Psoas muscle (tissue), 8 donors: ENCODE results near the gene RARRES2. TPM values are rescaled to one million over a fixed set of nuclear protein-coding genes. Genes with fewer than 3 reads are reported as not detected.
"Not testable (repeated sequence)": the region's sequence is repeated elsewhere in the genome, so short reads cannot be mapped to it uniquely, and the experiment has no call there.

Experiments used
- ATAC-seq, 4 donors: fragments of 200-7000 bp; cut with Tn5 transposase; one replicate each; pipeline ENCODE4 v1.9.1; 2020; ENCODE audit warnings: moderate library complexity in 3 of 4, mild to moderate bottlenecking in 2 of 4
- DNase-seq, 2 donors: peaks; one replicate each; pipeline ENCODE4 v3.0.0-alpha.2; 2020
- H3K27ac ChIP-seq: fragments of 200-600 bp; one replicate; pipeline ENCODE4 v1.8.0; 2022
- H3K27me3 ChIP-seq, 3 donors: fragments of 200-600 bp in 1 of 3; one replicate each; pipeline versions ENCODE4 v1.6.1 to v1.8.0; 2013 to 2022; ENCODE audit warnings: low read length in 2 of 3, mild to moderate bottlenecking in 2 of 3, moderate library complexity in 1 of 3; ENCODE audit not compliant: insufficient read depth in 3 of 3
- H3K36me3 ChIP-seq, 2 donors: fragments of 200-600 bp in 1 of 2; one replicate each; pipeline versions ENCODE4 v1.6.1 to v1.8.0; 2013 to 2022; ENCODE audit warnings: low read depth in 1 of 2, mild to moderate bottlenecking in 1 of 2, moderate library complexity in 1 of 2; ENCODE audit not compliant: insufficient read depth in 1 of 2
- H3K4me1 ChIP-seq: fragments of 200-600 bp; one replicate; pipeline ENCODE4 v1.8.0; 2022
- H3K4me3 ChIP-seq: fragments of 200-600 bp; one replicate; pipeline ENCODE4 v1.8.0; 2022; ENCODE audit warnings: mild to moderate bottlenecking
- H3K9me3 ChIP-seq: fragments of 200-600 bp; one replicate; pipeline ENCODE4 v1.8.0; 2022
- WGBS, 3 donors: extraction: QIAGEN DNeasy Blood & Tissue Kit; methylation state at CpG; one replicate each; pipeline versions ENCODE4 v1.1.6 to v1.1.7; 2013; 5-methylcytosine and 5-hydroxymethylcytosine counted together
- intact Hi-C, 2 donors: fragments of 100-400 bp; cut with DNase I; formaldehyde crosslinking; loops; one replicate each; pipeline versions ENCODE4 v1.11.0 to v1.14.2; 2022
- polyA plus RNA-seq, 3 donors: library from polyadenylated mRNA; stranded (reverse); fragments of 200-250 nt; gene quantifications; one replicate each; pipeline ENCODE4 v1.2.3, GENCODE V29; 2013
- total RNA-seq, 4 donors: library from RNA; stranded (reverse); fragmentation: NEBNext Ultra II Directional in 2 of 4; extraction: Animal tissue kit (Norgen Biotek cat#: 25700) in 2 of 4; gene quantifications; one replicate each; pipeline versions ENCODE4 v1.2.1 to v1.2.4, GENCODE V29; 2021 to 2023
- TF ChIP-seq, protein P1 (sequence below): fragments of 200-600 bp; IDR thresholded peaks from one replicate; pipeline ENCODE4 v1.8.0; 2022; ENCODE audit warnings: antibody characterized with exemption
- donor health status: healthy with polysubstance abuse.
- donor health status: DM: no; HTN: no; CAD: no; lungs with moderate emphysema.
- donor health status: Bipolar disorder and iron deficiency.
- donor health status: healthy.
- donor health status: DM: yes; HTN: yes; CAD: no.
- donor health status: DM: no; HTN: no; CAD: no.
- donor health status: DM: no; HTN: no; CAD: no.
- donor health status: DM: yes; HTN: yes; CAD: no.

The RARRES2 gene
- total and polyA plus RNA-seq, 7 donors, result 4.1 to 17.9 (median 7.3) TPM

DNA sequence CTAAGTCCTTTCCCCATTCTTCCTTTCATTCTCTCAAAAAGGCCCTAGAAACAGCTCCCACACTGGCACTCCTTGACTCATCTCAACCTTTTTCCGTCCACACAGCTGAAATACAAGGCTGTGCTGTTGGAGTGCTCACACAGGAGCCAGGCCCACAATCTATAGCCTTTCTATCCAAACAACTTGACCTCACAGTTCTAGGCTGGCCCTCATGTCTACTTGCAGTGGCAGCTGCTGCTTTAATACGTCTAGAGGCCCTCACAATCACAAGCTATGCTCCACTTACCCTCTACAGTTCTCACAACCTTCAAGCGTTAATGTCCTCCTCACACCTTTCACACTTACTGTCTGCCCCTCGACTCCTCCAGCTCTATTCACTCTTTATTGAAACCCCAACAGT is 30.3 kb downstream of the RARRES2 start:
- TF ChIP-seq, protein P1, sequence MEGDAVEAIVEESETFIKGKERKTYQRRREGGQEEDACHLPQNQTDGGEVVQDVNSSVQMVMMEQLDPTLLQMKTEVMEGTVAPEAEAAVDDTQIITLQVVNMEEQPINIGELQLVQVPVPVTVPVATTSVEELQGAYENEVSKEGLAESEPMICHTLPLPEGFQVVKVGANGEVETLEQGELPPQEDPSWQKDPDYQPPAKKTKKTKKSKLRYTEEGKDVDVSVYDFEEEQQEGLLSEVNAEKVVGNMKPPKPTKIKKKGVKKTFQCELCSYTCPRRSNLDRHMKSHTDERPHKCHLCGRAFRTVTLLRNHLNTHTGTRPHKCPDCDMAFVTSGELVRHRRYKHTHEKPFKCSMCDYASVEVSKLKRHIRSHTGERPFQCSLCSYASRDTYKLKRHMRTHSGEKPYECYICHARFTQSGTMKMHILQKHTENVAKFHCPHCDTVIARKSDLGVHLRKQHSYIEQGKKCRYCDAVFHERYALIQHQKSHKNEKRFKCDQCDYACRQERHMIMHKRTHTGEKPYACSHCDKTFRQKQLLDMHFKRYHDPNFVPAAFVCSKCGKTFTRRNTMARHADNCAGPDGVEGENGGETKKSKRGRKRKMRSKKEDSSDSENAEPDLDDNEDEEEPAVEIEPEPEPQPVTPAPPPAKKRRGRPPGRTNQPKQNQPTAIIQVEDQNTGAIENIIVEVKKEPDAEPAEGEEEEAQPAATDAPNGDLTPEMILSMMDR, result no peak
- H3K27ac ChIP-seq, result no peak overlapping the region
- ATAC-seq, result no peak
- no peaks in the 10 kb centered on the region for H3K9me3 ChIP-seq
- no peaks in the 10 kb centered on the region for H3K4me1 ChIP-seq
- DNase-seq, result no peak
- intact Hi-C loops, result no loop called here
- 83 to 88% (median 84%) methylated on average over 4 of the region's 4 CpGs for WGBS, 3 donors
- H3K36me3 ChIP-seq, result no peaks in the 10 kb centered on the region
- H3K27me3 ChIP-seq, result no peaks in the 10 kb centered on the region
- no peak overlapping the region for H3K4me3 ChIP-seq

- no peak overlapping the region for H3K27ac ChIP-seq
- H3K36me3 ChIP-seq, result no peaks in the 10 kb centered on the region
- no peak overlapping the region for H3K4me3 ChIP-seq
- TF ChIP-seq, protein P1, result no peak
- intact Hi-C loops, result no loop called here
- ATAC-seq, result no peak
- H3K9me3 ChIP-seq, result no peaks in the 10 kb centered on the region
- no peaks in the 10 kb centered on the region for H3K4me1 ChIP-seq
- no peaks in the 10 kb centered on the region for H3K27me3 ChIP-seq
- no peak for DNase-seq
Observed at GRCh38 chr7:150308575-150308974, 32.9 kb downstream of the RARRES2 start.

DNA sequence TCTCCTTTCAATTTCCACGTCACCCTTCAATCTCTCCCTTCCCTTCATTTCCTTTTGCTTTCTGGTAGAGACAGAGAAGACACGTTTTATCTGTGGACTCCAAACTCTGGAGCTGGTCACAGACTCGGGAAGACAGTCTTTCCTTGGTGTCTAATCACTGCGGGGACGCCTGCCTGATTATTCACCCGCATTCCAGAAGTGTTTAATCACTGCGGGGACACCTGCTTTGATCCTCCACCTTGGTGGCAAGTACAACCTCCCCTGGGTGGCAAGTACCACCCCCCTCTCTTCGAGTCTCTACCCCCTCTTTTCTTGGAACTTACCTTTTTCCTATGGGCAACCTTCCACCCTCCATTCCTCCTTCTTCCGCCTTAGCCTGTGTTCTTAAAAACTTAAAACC is 33.5 kb downstream of the RARRES2 start:
- no peaks in the 10 kb centered on the region for H3K36me3 ChIP-seq
- H3K9me3 ChIP-seq, result no peaks in the 10 kb centered on the region
- ATAC-seq, result no peak
- WGBS, 3 donors, result 77 to 85% (median 82%) methylated on average over 9 of the region's 9 CpGs
- TF ChIP-seq, protein P1, result no peak
- H3K27ac ChIP-seq, result no peak overlapping the region
- H3K27me3 ChIP-seq, result no peaks in the 10 kb centered on the region
- H3K4me3 ChIP-seq, result no peak overlapping the region
- DNase-seq, result no peak
- intact Hi-C loops, result no loop called here
- H3K4me1 ChIP-seq, result no peaks in the 10 kb centered on the region

DNA sequence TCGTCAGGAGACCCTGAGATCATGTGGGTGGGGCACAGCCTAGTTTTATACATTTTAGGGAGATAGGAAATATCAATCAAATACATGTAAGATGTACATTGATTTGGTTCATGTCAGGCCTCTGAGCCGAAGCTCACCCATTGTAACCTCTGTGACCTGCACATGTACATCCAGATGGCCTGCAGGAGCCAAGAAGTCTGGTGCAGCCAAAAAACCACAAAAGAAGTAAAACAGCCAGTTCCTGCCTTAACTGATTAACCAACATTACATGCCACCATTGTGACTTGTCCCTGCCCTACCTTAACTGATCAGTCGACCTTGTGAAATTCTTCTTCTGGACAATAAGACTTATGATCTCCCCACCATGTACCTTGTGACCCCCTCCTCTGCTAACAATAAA is 34.3 kb downstream of the RARRES2 start:
- Histone ChIP-seq H3K9me3 (no peaks in the 10 kb centered on the region), H3K4me1 (no peaks in the 10 kb centered on the region), H3K36me3 (no peaks in the 10 kb centered on the region), H3K27ac (no peak overlapping the region), H3K27me3 (no peaks in the 10 kb centered on the region), H3K4me3 (no peak overlapping the region)
- TF ChIP-seq, protein P1, result no peak
- WGBS, 3 donors, result 82 to 92% (median 88%) methylated on average over 3 of the region's 3 CpGs
- DNase-seq (no peak), ATAC-seq (no peak)
- intact Hi-C loops, result no loop called here

DNA sequence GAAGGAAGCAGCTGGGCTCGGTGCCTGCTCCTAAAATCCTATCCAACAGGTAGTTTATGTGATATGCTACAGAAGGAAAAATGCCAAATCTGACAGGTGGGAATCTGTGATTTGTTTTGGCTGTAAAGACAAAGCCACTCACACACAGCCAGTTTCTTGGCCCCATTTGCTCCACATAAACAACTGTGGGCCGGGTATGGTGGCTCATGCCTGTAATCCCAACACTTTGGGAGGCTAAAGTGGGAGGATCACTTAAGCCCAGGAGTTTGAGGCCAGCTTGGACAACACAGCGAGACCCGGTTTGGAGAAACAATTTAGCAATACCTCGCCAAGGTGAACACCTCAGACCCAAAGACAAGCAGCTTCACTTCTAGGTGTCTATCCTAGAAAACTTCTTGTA is 35.1 kb downstream of the RARRES2 start:
- H3K27ac ChIP-seq, DNase-seq, H3K27me3 ChIP-seq, H3K9me3 ChIP-seq, H3K4me3 ChIP-seq, intact Hi-C loops, H3K36me3 ChIP-seq, H3K4me1 ChIP-seq, ATAC-seq: not testable (repeated sequence)
- 54 to 69% (median 57%) methylated on average over 5 of the region's 5 CpGs for WGBS, 3 donors

DNA sequence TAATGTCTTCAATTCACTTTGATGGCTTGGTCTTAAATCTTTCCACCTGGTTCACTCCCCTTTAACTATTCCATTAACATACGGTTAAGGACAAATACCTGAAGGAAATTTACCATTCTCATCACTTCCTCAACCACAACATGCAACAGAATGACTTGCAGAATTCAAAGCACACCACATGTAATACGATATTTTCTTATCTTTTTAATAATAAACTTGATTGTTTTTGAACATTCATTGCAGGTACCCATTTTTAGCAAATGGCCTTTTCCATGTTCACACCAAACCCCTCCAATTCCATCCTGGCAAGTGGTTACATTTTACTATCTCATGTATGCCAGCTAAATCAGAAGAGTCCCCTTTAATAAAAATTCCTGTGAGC is 35.5 kb downstream of the RARRES2 start:
- 74 to 90% (median 78%) methylated on average over 2 of the region's 2 CpGs for WGBS, 3 donors
- H3K36me3 ChIP-seq, result not testable (repeated sequence)

DNA sequence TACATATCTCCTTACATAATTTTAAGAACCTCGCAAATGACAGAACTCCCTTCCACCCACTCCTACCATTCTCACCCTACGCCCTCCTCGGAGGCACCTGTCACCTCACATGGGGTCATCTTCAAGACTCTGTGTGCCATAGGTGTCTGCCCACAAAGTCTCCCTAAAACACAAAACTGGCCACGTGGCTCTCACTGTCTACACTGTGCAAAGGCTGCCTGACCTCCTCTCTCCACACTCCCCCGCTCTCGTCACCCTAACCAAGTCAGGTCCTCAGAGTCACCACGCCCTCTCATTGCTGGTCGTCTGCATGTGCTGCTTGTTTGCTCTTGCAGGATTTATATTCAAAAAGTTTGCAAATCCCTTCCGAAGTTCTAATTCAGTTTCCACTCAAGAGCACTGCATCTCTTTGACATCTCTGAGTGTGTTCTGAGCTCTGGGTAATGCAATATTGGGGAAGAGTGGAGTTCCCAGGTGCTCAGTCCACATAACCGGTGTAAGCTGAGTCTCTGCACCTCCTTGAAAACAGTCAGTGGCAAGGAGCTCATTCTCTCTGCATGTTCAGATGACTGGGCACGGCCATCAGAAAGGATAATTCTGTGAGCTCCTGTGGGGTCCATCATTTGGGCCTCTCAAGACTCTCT is 36.0 kb downstream of the RARRES2 start:
- intact Hi-C loops, H3K9me3 ChIP-seq, ATAC-seq, DNase-seq, H3K4me1 ChIP-seq, H3K27me3 ChIP-seq, H3K36me3 ChIP-seq, H3K4me3 ChIP-seq, H3K27ac ChIP-seq: not testable (repeated sequence)
- 82 to 89% (median 83%) methylated on average over 10 to 11 of the region's 11 CpGs for WGBS, 3 donors

More for the DNA sequence above, 35.5 kb downstream of the RARRES2 start:
- H3K9me3 ChIP-seq, H3K4me1 ChIP-seq, H3K4me3 ChIP-seq, H3K27me3 ChIP-seq, ATAC-seq, DNase-seq, intact Hi-C loops, H3K27ac ChIP-seq: not testable (repeated sequence)

GRCh38 chr7:150304499-150305258 is 36.8 kb downstream of the RARRES2 start:
- H3K27ac ChIP-seq, H3K36me3 ChIP-seq, H3K27me3 ChIP-seq, H3K4me1 ChIP-seq, H3K4me3 ChIP-seq, intact Hi-C loops, DNase-seq, H3K9me3 ChIP-seq: not testable (repeated sequence)
- 52 to 82% (median 56%) methylated on average over 7 to 8 of the region's 8 CpGs for WGBS, 3 donors
- ATAC-seq, result peak in 3 of 4 donors; percentile 42 to 55 (median 48)
